C4-2B (cell line): ENCODE data around the gene PACSIN2.
A peak's percentile ranks its signal among the peaks of the same experiment; 100 is the strongest.

Source experiments
- H3K27ac ChIP-seq: fragments of 450-650 bp; 2 replicates; pipeline ENCODE4 v1.5.1; 2017
- CTCF ChIP-seq: fragments of 450-650 bp; conservative IDR thresholded peaks from 2 replicates; pipeline ENCODE4 v1.5.1; 2017; ENCODE audit warnings: mild to moderate bottlenecking
- ZFX ChIP-seq: fragments of 450-650 bp; IDR thresholded peaks from 2 replicates; pipeline ENCODE4 v1.6.1; 2017

Gene PACSIN2

GRCh38 chr22:42932857-42933484 lies 82.0 kb downstream of the PACSIN2 start:
- TF ChIP-seq CTCF (no peak), ZFX (no peak)
- H3K27ac ChIP-seq = peak overlapping the region; percentile 32

- TF ChIP-seq ZFX = no peak
- TF ChIP-seq CTCF = no peak
- no peak overlapping the region for H3K27ac ChIP-seq
These were observed 82.8 kb downstream of the PACSIN2 start for GRCh38 chr22:42932197-42932519.

DNA sequence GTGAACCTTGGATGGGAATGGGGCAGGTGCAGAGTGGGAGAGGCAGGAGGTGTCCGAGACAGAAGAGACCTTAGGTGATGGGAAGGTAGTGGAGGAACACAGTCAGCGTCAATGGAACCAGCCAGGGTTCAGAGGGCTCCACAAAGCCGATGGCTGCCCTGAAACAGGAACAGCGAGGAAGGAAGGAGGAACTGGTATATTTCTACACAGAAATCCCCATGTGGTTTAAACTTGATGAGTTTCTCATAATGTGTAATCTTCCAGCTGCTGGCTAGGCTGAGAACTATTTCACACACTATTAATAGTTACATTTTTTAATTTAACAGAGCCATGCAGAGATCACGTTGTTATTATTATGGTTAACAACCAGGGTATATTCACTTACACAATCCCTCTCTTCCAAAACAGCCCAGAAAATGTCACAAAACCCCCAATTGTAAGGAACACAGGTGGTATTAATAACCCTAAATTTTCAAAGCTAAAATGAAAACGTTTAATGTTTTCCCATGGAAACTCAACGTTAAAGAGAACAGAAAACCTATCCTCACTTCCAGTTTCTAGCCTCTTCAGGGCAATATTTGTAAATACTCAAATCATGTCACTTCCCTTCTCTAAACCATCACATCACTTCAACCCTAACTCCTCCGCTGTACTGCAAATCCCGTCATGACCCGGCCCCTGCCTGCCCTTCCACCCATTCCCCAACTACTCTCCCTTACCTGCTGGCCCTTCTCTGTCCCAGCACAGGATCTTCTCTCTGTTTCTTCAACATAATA lies 83.3 kb downstream of the PACSIN2 start:
- TF ChIP-seq CTCF = no peak
- no peak for TF ChIP-seq ZFX
- no peak overlapping the region for H3K27ac ChIP-seq

GRCh38 chr22:42930810-42931420 lies 84.0 kb downstream of the PACSIN2 start:
- TF ChIP-seq ZFX (no peak), CTCF (no peak)
- H3K27ac ChIP-seq = no peak overlapping the region

DNA sequence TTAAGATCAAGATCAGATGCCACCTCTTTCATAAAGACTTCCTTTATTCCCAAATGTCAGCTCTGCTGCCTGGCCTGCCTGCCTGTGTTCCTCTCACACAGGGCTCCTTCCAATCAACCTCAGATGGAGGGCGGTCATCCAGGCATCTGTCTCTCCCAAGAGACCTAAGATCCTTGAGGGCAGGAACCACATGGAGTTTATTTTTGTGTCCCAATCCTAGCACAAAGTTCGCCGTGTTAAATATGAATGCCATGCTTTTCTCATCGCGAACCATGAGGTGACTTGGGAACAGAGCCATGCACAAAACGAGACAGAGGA lies 85.2 kb downstream of the PACSIN2 start:
- H3K27ac ChIP-seq = no peak overlapping the region
- TF ChIP-seq CTCF (no peak), ZFX (no peak)

- no peak overlapping the region for H3K27ac ChIP-seq
- no peak for TF ChIP-seq ZFX
- no peak for TF ChIP-seq CTCF
These were observed 85.7 kb downstream of the PACSIN2 start for GRCh38 chr22:42928969-42929837.
